Coronary artery (tissue), 2 donors: ENCODE results near the gene ANKFY1.
"Not testable (repeated sequence)": the region's sequence is repeated elsewhere in the genome, so short reads cannot be mapped to it uniquely, and the experiment has no call there.

Source experiments
- DNase-seq: peaks from one replicate; pipeline ENCODE4 v3.0.0-alpha.2; 2017; ENCODE audit warnings: low spot score
- H3K27ac ChIP-seq, 2 donors: fragments of 200-600 bp; sonication (generic); one replicate each; pipeline ENCODE4 v1.5.1; 2016 to 2019
- H3K4me3 ChIP-seq: fragments of 200-600 bp; sonication (generic); 2 replicates; pipeline ENCODE4 v1.5.1; 2016; ENCODE audit warnings: mild to moderate bottlenecking, moderate library complexity
- CTCF ChIP-seq: fragments of 200-600 bp; sonication (generic); IDR thresholded peaks from one replicate; pipeline ENCODE4 v1.5.1; 2019; ENCODE audit warnings: antibody characterized with exemption

Gene ANKFY1

GRCh38 chr17:4258867-4259266 lies 4.9 kb downstream of the ANKFY1 start:
- Histone ChIP-seq H3K27ac (no peak overlapping the region), H3K4me3 (no peak overlapping the region)
- TF ChIP-seq CTCF = no peak
- no peak for DNase-seq

GRCh38 chr17:4256952-4257351 lies 6.8 kb downstream of the ANKFY1 start:
- TF ChIP-seq CTCF = no peak
- Histone ChIP-seq H3K4me3 (no peak overlapping the region), H3K27ac (no peak overlapping the region)
- no peak for DNase-seq

GRCh38 chr17:4255271-4255670 lies 8.5 kb downstream of the ANKFY1 start:
- H3K27ac ChIP-seq, DNase-seq, H3K4me3 ChIP-seq: not testable (repeated sequence)

GRCh38 chr17:4250887-4251286 lies 12.9 kb downstream of the ANKFY1 start:
- Histone ChIP-seq H3K27ac (no peak overlapping the region), H3K4me3 (no peak overlapping the region)
- TF ChIP-seq CTCF = no peak
- DNase-seq = no peak

DNA sequence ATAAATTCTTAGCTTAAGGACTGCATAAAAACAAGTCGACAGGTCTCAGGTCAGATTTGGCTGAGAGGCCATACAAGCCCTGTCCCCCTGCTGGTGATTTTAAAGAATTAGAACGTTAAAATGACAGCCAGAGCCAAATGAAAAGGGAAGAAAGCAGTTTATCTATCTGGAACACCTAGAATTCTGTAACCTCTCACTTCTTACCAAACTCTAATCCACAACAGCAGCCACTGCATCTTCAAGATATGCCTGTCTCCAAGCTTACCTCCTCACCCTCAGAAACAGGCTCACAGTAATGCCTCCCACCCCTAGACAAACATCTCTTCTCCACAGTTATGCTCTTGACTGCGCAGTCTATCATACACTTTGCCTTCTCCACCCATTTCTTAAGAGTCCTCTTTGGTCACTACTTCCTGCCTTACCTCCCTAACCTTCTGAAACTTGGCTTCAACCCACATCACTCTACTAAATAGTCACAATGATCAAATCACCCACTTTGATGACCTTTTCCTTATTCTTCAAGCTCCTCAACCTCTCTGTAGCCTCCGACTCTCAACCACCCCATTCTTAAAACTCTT lies 14.2 kb downstream of the ANKFY1 start:
- Histone ChIP-seq H3K4me3 (peak overlapping the region; percentile 12), H3K27ac (peak overlapping the region; percentile 5 to 78)
- no peak for DNase-seq
- no peak for TF ChIP-seq CTCF

GRCh38 chr17:4248504-4249277 lies 15.1 kb downstream of the ANKFY1 start:
- Histone ChIP-seq H3K27ac (peak overlapping the region in 1 of 2 donors; percentile 62), H3K4me3 (no peak overlapping the region)
- no peak for DNase-seq
- TF ChIP-seq CTCF = no peak

DNA sequence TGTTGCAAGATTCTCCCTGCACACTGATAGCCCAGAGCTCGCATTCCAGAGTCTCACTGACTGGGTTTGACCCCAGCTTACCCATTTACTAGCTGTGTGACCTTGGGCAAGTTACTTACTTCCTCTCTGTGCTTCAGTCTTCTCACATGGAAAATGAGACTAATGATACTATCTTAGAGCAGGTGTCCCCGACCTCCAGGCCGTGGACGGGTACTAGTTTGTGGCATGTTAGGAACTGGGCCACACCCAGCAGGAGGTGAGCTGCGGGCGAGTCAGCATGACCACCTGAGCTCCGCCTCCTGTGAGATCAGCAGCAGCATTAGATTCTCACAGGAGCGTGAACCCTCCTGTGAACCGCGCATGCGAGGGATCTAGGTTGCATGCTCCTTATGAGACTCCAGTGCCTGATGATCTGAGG lies 15.8 kb downstream of the ANKFY1 start:
- H3K27ac ChIP-seq = peak overlapping the region in 1 of 2 donors; percentile 62
- TF ChIP-seq CTCF = no peak
- no peak for DNase-seq
- no peak overlapping the region for H3K4me3 ChIP-seq
